Stomach smooth muscle (tissue), 2 donors: ENCODE measurements around the gene CAMSAP2.

Experiments used
- H3K27ac ChIP-seq: one replicate; pipeline ENCODE4 v1.7.0; 2013; ENCODE audit warnings: mild to moderate bottlenecking, low read length, inconsistent platforms
- H3K27me3 ChIP-seq, 2 donors: one replicate each; pipeline ENCODE4 v1.7.0; 2013; ENCODE audit warnings: low read length in 2 of 2; ENCODE audit not compliant: insufficient read depth in 2 of 2, control insufficient read depth in 1 of 2
- H3K36me3 ChIP-seq, 2 donors: one replicate each; pipeline ENCODE4 v1.7.0; 2013; ENCODE audit warnings: low read length in 2 of 2; ENCODE audit not compliant: control insufficient read depth in 2 of 2, insufficient read depth in 2 of 2
- H3K4me1 ChIP-seq: one replicate; pipeline ENCODE4 v1.7.0; 2013; ENCODE audit warnings: low read length; ENCODE audit not compliant: control insufficient read depth, insufficient read depth
- H3K4me3 ChIP-seq, 2 donors: one replicate each; pipeline ENCODE4 v1.7.0; 2013; ENCODE audit warnings: low read length in 2 of 2
- H3K9ac ChIP-seq, 2 donors: one replicate each; pipeline ENCODE4 v1.7.0; 2013; ENCODE audit warnings: low read length in 2 of 2, mild to moderate bottlenecking in 1 of 2
- H3K9me3 ChIP-seq, 2 donors: one replicate each; pipeline ENCODE4 v1.7.0; 2013; ENCODE audit warnings: low read length in 2 of 2; ENCODE audit not compliant: control insufficient read depth in 2 of 2
- donor health status: healthy.
- donor health status: Pancreatic carcinoma.

CAMSAP2 gene

DNA sequence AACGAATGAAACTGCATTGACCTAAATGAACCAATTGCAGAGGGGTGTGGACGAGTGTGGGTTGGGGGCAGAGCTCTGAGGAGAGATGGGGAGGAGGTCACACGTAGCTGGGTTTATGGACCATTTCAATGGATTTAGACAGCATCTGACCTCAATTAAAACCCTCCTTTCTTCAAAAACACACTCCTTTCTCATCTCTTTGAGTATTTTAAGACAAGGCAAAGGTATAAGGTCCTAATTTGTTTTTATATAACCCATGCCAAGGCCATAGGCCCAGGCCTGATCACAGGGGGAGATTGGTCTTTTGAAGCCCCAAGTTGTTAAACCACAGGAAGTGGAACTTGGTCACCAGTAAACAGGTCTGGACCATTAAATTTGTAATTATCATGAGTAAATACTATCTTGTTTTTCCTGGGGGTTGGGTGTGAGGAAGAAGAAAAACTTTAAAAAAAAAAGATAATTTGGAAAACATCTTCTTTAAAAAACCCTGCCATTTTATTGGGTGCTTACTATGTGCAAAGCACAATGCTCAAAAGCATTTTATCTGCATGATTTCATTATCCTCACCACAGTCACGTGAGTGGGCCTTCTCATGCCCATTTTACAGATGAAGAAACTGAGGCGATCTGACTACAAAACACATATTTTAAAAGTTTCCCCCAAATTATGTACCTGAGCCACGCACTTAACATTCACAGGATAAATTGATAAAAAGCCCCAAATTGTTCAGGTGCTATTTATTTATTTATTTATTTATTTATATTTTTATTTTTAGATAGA lies 147.1 kb downstream of the CAMSAP2 start:
- H3K27ac ChIP-seq, result no peak overlapping the region
- H3K36me3 ChIP-seq, result no peaks in the 10 kb centered on the region
- H3K4me1 ChIP-seq, result no peaks in the 10 kb centered on the region
- no peak overlapping the region for H3K9ac ChIP-seq
- H3K4me3 ChIP-seq, result no peak overlapping the region
- H3K27me3 ChIP-seq, result peaks cover 12 to 15% of the 10 kb centered on the region in 2 donors
- no peaks in the 10 kb centered on the region for H3K9me3 ChIP-seq

GRCh38 chr1:200886594-200886993 lies 147.9 kb downstream of the CAMSAP2 start:
- Histone ChIP-seq H3K9me3 (no peaks in the 10 kb centered on the region), H3K27ac (no peak overlapping the region), H3K9ac (no peak overlapping the region), H3K4me1 (peaks cover 7% of the 10 kb centered on the region), H3K36me3 (no peaks in the 10 kb centered on the region), H3K27me3 (peaks cover 15 to 23% of the 10 kb centered on the region in 2 donors), H3K4me3 (no peak overlapping the region)

DNA sequence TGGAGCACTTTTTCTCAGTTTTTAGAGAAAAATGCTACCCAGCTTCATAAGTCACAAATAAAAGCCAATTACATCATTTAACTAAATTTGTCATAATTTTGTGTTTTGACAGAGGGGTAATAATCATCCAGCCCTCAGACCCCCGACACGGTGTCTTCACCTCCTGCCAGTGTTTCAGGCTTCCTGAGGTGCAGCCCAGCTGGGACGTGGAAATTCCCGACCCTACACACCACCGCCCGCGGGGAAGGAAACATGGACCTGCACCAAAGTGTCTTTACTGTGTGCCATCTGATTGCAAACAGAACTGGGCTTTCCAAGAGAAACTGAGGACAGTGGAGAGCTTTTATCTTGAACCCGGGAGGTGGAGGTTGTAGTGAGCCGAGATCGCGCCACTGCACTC lies 148.3 kb downstream of the CAMSAP2 start:
- Histone ChIP-seq H3K4me3 (no peak overlapping the region), H3K27me3 (peaks cover 18 to 27% of the 10 kb centered on the region in 2 donors), H3K27ac (no peak overlapping the region)

DNA sequence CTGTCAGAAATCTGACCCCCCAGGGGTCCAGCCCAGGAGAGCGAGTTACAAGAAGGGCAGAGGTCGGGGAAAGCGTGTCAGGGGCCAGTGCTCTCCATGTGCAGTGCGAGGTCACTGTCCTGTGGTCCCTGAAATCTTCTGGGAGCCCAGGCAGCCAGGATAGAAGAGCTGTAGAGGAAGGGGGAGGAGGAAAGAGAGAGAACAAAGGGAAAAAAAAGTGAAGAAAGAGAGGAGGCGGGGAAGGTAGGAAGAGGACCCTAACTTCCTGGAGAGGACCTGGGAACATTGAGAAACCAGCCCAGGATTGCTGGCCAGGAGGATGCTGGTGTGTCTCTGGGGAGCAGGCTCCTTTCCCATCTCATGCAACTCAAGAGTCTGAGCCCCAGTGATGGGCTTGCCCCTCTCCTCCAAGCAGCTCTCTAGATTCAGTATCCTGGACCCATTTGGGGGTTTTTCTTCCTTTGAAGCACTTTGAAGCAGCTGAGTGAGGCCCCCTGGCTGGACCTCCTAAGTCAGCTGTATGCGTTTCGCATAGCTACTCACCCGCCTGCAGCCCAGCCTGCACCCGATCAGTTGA lies 149.2 kb downstream of the CAMSAP2 start:
- Histone ChIP-seq H3K36me3 (no peaks in the 10 kb centered on the region), H3K9ac (no peak overlapping the region), H3K4me1 (peaks cover 10% of the 10 kb centered on the region), H3K27me3 (peaks cover 21 to 27% of the 10 kb centered on the region in 2 donors), H3K27ac (no peak overlapping the region), H3K9me3 (no peaks in the 10 kb centered on the region), H3K4me3 (no peak overlapping the region)

More for the DNA sequence above, 148.3 kb downstream of the CAMSAP2 start:
- Histone ChIP-seq H3K9ac (no peak overlapping the region), H3K9me3 (no peaks in the 10 kb centered on the region), H3K36me3 (no peaks in the 10 kb centered on the region), H3K4me1 (peaks cover 10% of the 10 kb centered on the region)

DNA sequence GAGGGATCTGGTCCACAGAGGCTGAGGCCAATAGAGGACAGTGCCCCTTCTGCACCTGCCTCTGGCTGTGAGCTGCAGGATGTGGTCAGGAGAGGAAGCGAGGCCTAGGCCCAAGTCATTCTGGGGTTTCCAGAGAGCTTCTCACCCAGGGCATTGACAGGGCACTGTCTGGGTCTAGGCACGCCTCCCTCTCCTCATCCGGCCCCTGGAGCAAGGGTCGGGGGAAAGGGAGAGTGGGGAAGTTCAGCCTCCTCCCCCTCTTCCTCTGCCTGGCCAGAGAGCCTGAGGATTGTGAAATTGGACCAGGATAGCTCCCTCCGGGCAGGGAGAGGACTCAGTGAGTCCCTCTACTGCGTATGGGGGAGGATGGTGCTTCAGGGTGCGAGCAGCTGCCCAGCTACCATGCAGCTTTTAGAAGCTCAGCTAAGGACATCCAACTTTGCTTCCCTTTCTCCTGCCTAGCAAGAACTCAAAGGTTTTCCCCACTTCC lies 149.7 kb downstream of the CAMSAP2 start:
- H3K4me3 ChIP-seq, result no peak overlapping the region
- H3K27ac ChIP-seq, result no peak overlapping the region
- peaks cover 21 to 27% of the 10 kb centered on the region in 2 donors for H3K27me3 ChIP-seq
- peaks cover 10% of the 10 kb centered on the region for H3K4me1 ChIP-seq
- no peaks in the 10 kb centered on the region for H3K9me3 ChIP-seq
- no peaks in the 10 kb centered on the region for H3K36me3 ChIP-seq
- H3K9ac ChIP-seq, result no peak overlapping the region

- H3K4me3 ChIP-seq, result no peak overlapping the region
- H3K36me3 ChIP-seq, result no peaks in the 10 kb centered on the region
- H3K9ac ChIP-seq, result no peak overlapping the region
- no peak overlapping the region for H3K27ac ChIP-seq
- H3K27me3 ChIP-seq, result peaks cover 21 to 27% of the 10 kb centered on the region in 2 donors
- no peaks in the 10 kb centered on the region for H3K9me3 ChIP-seq
- peaks cover 10% of the 10 kb centered on the region for H3K4me1 ChIP-seq
Observed at GRCh38 chr1:200889571-200889970, 150.9 kb downstream of the CAMSAP2 start.

- Histone ChIP-seq H3K36me3 (no peaks in the 10 kb centered on the region), H3K9ac (no peak overlapping the region)
Observed at GRCh38 chr1:200890027-200890426, 151.3 kb downstream of the CAMSAP2 start.

DNA sequence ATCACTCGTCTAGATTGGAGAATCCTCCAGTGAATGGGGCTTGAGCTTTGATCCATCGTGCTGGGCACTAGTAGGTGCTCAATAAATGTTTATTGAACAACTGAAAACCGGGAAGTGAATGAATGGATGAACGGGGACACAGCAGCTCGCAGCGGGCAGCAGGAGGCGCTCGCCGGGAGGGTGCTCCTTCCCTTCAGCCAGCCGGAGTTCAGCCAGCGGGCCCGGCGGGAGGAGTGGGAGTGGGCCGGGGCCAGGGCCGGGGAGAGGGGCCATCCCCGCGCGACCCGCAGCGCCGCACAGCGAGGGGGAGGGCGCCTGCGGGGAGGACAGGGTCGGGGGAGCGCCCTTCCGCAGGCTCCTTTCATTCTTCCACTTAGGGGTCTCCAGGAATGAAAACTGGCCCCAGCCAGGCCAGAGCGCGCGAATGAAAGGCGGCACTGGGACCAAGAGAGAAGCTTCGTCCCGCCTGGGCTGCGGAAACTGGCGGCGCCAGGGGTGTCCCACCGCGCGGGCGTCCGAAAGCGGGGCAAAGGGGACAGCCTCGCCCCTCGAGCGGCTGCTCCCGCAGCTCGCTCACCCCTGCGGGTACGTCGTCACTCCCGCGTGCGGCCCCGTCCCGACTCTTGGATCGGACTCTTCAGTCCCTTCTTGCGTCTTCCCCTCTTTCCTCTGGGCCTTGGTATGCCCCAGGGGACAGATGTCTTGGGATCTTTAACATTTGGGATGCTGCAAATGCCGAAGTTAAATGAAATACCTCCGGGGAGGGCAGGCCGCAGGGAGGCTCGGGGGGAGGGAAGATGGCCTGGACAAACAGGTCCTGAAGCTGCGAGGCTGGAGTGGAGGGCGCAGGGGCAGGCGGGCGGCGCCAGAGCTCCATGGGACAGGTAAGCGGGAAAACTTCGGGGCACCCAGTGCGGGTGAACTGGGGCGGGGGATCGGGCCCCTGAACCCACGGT lies 152.4 kb downstream of the CAMSAP2 start:
- H3K36me3 ChIP-seq, result no peaks in the 10 kb centered on the region
- H3K27ac ChIP-seq, result no peak overlapping the region
- H3K9ac ChIP-seq, result peak overlapping the region; percentile 32 to 36
- peak overlapping the region; percentile 60 to 70 for H3K4me3 ChIP-seq
- H3K9me3 ChIP-seq, result no peaks in the 10 kb centered on the region
- H3K4me1 ChIP-seq, result peaks cover 10% of the 10 kb centered on the region
- H3K27me3 ChIP-seq, result peaks cover 21 to 27% of the 10 kb centered on the region in 2 donors

More at GRCh38 chr1:200890027-200890426, 151.3 kb downstream of the CAMSAP2 start:
- Histone ChIP-seq H3K9me3 (no peaks in the 10 kb centered on the region), H3K4me3 (no peak overlapping the region), H3K27ac (no peak overlapping the region), H3K4me1 (peaks cover 10% of the 10 kb centered on the region), H3K27me3 (peaks cover 21 to 27% of the 10 kb centered on the region in 2 donors)

DNA sequence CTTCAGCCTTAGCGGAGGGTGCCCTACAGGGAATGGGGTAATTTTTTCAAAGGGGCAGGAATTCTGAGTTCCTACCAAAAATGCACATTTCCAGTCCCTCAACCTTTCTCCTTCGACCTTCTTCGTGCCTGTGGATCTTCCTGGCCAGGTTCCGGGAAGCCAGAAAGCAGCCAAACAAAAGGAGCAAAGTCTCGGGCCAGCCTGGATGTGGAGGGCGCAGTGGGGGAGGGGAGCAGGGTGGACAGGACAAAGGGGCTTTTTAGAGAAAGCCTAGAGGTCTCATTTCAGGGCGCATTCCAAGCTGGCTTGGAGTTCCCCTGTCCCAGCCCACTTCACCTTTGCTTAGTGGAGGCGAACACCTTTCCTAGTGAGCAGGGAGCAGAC lies 153.1 kb downstream of the CAMSAP2 start:
- Histone ChIP-seq H3K4me1 (peaks cover 10% of the 10 kb centered on the region), H3K9me3 (no peaks in the 10 kb centered on the region), H3K9ac (no peak overlapping the region), H3K4me3 (peak overlapping the region in 1 of 2 donors; percentile 70), H3K36me3 (no peaks in the 10 kb centered on the region), H3K27me3 (peaks cover 21 to 27% of the 10 kb centered on the region in 2 donors), H3K27ac (no peak overlapping the region)

- no peak overlapping the region for H3K27ac ChIP-seq
- no peaks in the 10 kb centered on the region for H3K36me3 ChIP-seq
- H3K4me1 ChIP-seq, result peaks cover 10% of the 10 kb centered on the region
- H3K4me3 ChIP-seq, result no peak overlapping the region
- H3K9ac ChIP-seq, result no peak overlapping the region
- no peaks in the 10 kb centered on the region for H3K9me3 ChIP-seq
- peaks cover 21 to 25% of the 10 kb centered on the region in 2 donors for H3K27me3 ChIP-seq
Observed at GRCh38 chr1:200892546-200892945, 153.9 kb downstream of the CAMSAP2 start.
